Stimulated activated CD8-positive, alpha-beta memory T cell treated with anti-CD3 and anti-CD28 coated beads, Interleukin-7, amount 100 ng/mL, for 4 hours (primary cell): ENCODE results near the gene MTFR1L.

Source experiments
- DNase-seq, 2 donors: peaks; one replicate each; pipeline ENCODE4 v3.0.0-alpha.2; 2020; ENCODE audit warnings: low read depth in 2 of 2

The MTFR1L gene

GRCh38 chr1:25878690-25879089, 58.9 kb downstream of the MTFR1L start:
- DNase-seq = no peak

GRCh38 chr1:25879675-25880074, 59.9 kb downstream of the MTFR1L start:
- no peak for DNase-seq

GRCh38 chr1:25880518-25880917, 60.8 kb downstream of the MTFR1L start:
- DNase-seq = no peak

GRCh38 chr1:25881266-25881665, 61.5 kb downstream of the MTFR1L start:
- no peak for DNase-seq
